Breast epithelium (tissue), 3 donors: ENCODE measurements around the gene SLC9B2.

ENCODE experiments used
- POLR2A ChIP-seq: fragments of 450-650 bp; IDR thresholded peaks from one replicate; pipeline ENCODE4 v1.6.1; 2016; ENCODE audit warnings: antibody characterized with exemption, mild to moderate bottlenecking, moderate library complexity
- TF ChIP-seq, protein P1 (sequence below), 3 donors: fragments of 450-650 bp; IDR thresholded peaks; one replicate each; pipeline ENCODE4 v1.5.1; 2016 to 2017; ENCODE audit warnings: antibody characterized with exemption in 3 of 3, mild to moderate bottlenecking in 3 of 3, moderate library complexity in 3 of 3

DNA sequence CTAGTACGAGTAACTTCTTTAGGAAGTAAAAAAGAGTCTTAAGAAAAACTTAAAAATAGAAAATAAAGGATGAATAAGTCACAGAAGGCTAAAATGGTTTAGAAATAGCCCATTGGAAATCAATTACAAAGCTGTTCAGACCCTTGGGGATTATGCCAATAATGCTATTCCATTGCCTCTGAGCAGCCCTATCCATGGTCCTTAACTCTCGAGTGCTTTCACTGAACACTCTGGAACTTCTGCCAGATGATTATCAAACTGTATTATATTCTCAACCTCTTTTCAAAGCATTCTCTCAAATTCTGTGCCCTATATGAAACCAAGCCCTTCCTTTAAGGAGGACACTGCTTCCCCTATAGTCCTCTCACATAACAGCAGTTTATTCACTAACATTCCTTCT, 74.0 kb downstream of the SLC9B2 start:
- TF ChIP-seq, protein P1, sequence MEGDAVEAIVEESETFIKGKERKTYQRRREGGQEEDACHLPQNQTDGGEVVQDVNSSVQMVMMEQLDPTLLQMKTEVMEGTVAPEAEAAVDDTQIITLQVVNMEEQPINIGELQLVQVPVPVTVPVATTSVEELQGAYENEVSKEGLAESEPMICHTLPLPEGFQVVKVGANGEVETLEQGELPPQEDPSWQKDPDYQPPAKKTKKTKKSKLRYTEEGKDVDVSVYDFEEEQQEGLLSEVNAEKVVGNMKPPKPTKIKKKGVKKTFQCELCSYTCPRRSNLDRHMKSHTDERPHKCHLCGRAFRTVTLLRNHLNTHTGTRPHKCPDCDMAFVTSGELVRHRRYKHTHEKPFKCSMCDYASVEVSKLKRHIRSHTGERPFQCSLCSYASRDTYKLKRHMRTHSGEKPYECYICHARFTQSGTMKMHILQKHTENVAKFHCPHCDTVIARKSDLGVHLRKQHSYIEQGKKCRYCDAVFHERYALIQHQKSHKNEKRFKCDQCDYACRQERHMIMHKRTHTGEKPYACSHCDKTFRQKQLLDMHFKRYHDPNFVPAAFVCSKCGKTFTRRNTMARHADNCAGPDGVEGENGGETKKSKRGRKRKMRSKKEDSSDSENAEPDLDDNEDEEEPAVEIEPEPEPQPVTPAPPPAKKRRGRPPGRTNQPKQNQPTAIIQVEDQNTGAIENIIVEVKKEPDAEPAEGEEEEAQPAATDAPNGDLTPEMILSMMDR (IDR thresholded peaks at IDR 0.05): no peak
- no peak for TF ChIP-seq POLR2A
